ENCODE measurements around the gene ZBTB14. TPM values are rescaled to one million over a fixed set of nuclear protein-coding genes. Genes with fewer than 3 reads are reported as not detected.

Gene ZBTB14
- total RNA-seq, 1 experiment from 2014 or later = 15.1 TPM

- no peak for TF ChIP-seq ARID4B (CRISPR knock-in tag; IDR thresholded peaks at IDR 0.05; ENCODE audit: borderline replicate concordance)
- TF ChIP-seq CDX4 (CRISPR knock-in tag; IDR thresholded peaks at IDR 0.05; ENCODE audit: borderline replicate concordance) = no peak
- no peak for TF ChIP-seq ZNF512 (CRISPR knock-in tag; IDR thresholded peaks at IDR 0.05; ENCODE audit: borderline replicate concordance)
- TF ChIP-seq FOXK1 (CRISPR knock-in tag; IDR thresholded peaks at IDR 0.05) = peak; percentile 63; the same call in 1 of the 2 replicates
- no peak for TF ChIP-seq ZNF138 (CRISPR knock-in tag; conservative IDR thresholded peaks at IDR 0.05)
- TF ChIP-seq IRF1 (CRISPR knock-in tag; IDR thresholded peaks at IDR 0.05) = no peak
- TF ChIP-seq GRHL2 (CRISPR knock-in tag; IDR thresholded peaks at IDR 0.05; ENCODE audit: insufficient replicate concordance, severe bottlenecking) = no peak
- TF ChIP-seq, protein P1, sequence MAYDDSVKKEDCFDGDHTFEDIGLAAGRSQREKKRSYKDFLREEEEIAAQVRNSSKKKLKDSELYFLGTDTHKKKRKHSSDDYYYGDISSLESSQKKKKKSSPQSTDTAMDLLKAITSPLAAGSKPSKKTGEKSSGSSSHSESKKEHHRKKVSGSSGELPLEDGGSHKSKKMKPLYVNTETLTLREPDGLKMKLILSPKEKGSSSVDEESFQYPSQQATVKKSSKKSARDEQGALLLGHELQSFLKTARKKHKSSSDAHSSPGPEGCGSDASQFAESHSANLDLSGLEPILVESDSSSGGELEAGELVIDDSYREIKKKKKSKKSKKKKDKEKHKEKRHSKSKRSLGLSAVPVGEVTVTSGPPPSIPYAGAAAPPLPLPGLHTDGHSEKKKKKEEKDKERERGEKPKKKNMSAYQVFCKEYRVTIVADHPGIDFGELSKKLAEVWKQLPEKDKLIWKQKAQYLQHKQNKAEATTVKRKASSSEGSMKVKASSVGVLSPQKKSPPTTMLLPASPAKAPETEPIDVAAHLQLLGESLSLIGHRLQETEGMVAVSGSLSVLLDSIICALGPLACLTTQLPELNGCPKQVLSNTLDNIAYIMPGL (CRISPR knock-in tag; IDR thresholded peaks at IDR 0.05) = no peak
- 0 out of 2 replicates have a peak, but pooled peaks have one; percentile 48 for TF ChIP-seq ESRRA (CRISPR knock-in tag; IDR thresholded peaks at IDR 0.05; ENCODE audit: borderline replicate concordance)
- no peak for TF ChIP-seq TEAD4 (CRISPR knock-in tag; IDR thresholded peaks at IDR 0.05)
- TF ChIP-seq, protein P2, sequence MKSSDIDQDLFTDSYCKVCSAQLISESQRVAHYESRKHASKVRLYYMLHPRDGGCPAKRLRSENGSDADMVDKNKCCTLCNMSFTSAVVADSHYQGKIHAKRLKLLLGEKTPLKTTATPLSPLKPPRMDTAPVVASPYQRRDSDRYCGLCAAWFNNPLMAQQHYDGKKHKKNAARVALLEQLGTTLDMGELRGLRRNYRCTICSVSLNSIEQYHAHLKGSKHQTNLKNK (CRISPR knock-in tag; IDR thresholded peaks at IDR 0.05) = no peak
- TF ChIP-seq ZNF396 (CRISPR knock-in tag; IDR thresholded peaks at IDR 0.05; ENCODE audit: borderline replicate concordance) = no peak
- TF ChIP-seq SMAD3 (CRISPR knock-in tag; IDR thresholded peaks at IDR 0.05; ENCODE audit: borderline replicate concordance) = peak; percentile 81; the same call in 1 of the 2 replicates
- TF ChIP-seq ZBTB21 (CRISPR knock-in tag; IDR thresholded peaks at IDR 0.05; ENCODE audit: borderline replicate concordance) = peak; percentile 36; the same call in 1 of the 2 replicates
- no peak for TF ChIP-seq ZNF671 (CRISPR knock-in tag; IDR thresholded peaks at IDR 0.05)
- peak; percentile 78; the same call in 1 of the 2 replicates for TF ChIP-seq ZNF232 (CRISPR knock-in tag; IDR thresholded peaks at IDR 0.05)
- no peak for TF ChIP-seq CBFB (CRISPR knock-in tag; IDR thresholded peaks at IDR 0.05; ENCODE audit: low read depth)
- TF ChIP-seq MAX (CRISPR knock-in tag; IDR thresholded peaks at IDR 0.05) = peak; percentile 85
- TF ChIP-seq ZNF281 (CRISPR knock-in tag; IDR thresholded peaks at IDR 0.05) = peak; percentile 20; the same call in 1 of the 2 replicates
- 0 out of 2 replicates have a peak, but pooled peaks have one; percentile 1 for TF ChIP-seq SP1 (CRISPR knock-in tag; conservative IDR thresholded peaks at IDR 0.05)
- TF ChIP-seq, protein P3, sequence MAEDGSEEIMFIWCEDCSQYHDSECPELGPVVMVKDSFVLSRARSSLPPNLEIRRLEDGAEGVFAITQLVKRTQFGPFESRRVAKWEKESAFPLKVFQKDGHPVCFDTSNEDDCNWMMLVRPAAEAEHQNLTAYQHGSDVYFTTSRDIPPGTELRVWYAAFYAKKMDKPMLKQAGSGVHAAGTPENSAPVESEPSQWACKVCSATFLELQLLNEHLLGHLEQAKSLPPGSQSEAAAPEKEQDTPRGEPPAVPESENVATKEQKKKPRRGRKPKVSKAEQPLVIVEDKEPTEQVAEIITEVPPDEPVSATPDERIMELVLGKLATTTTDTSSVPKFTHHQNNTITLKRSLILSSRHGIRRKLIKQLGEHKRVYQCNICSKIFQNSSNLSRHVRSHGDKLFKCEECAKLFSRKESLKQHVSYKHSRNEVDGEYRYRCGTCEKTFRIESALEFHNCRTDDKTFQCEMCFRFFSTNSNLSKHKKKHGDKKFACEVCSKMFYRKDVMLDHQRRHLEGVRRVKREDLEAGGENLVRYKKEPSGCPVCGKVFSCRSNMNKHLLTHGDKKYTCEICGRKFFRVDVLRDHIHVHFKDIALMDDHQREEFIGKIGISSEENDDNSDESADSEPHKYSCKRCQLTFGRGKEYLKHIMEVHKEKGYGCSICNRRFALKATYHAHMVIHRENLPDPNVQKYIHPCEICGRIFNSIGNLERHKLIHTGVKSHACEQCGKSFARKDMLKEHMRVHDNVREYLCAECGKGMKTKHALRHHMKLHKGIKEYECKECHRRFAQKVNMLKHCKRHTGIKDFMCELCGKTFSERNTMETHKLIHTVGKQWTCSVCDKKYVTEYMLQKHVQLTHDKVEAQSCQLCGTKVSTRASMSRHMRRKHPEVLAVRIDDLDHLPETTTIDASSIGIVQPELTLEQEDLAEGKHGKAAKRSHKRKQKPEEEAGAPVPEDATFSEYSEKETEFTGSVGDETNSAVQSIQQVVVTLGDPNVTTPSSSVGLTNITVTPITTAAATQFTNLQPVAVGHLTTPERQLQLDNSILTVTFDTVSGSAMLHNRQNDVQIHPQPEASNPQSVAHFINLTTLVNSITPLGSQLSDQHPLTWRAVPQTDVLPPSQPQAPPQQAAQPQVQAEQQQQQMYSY (CRISPR knock-in tag; IDR thresholded peaks at IDR 0.05) = peak; percentile 61; the same call in 1 of the 2 replicates
These were observed 1.3 kb upstream of the ZBTB14 start (continued) for GRCh38 chr18:5296706-5297320.

Measured in WTC11 (cell line).